HepG2 (cell line): Measurements from ENCODE around the gene ATP6V1C2. TPM values are rescaled to one million over a fixed set of nuclear protein-coding genes. Genes with fewer than 3 reads are reported as not detected.

ENCODE experiments used
- ATAC-seq: fragments of 200-7000 bp; cut with Tn5 transposase; 3 replicates; pipeline ENCODE4 v1.9.1; 2020; ENCODE audit warnings: mild to moderate bottlenecking, moderate library complexity
- BruUV-seq: library from RNA; stranded (reverse); fragments of 400-500 nt; replicated peaks from 2 replicates; lab custom pipeline; 2021; lab: Mats Ljungman, UMichigan
- CTCF ChIA-PET: fragments of 300-600 bp; formaldehyde crosslinking; extraction: SDS; loops from one replicate; lab custom pipeline; 2021; ENCODE audit warnings: low total read pairs, inconsistent platforms, low intra/inter-chr PET ratio; lab: Yijun Ruan, JAX
- POLR2A ChIA-PET: fragments of 350-600 bp; sonication (Branson Sonifier 250); formaldehyde crosslinking; loops from one replicate; lab custom pipeline; 2020; ENCODE audit warnings: antibody characterized with exemption, inconsistent platforms; lab: Yijun Ruan, JAX
- DNase-seq: peaks from one replicate; pipeline ENCODE4 v3.0.0-alpha.2; 2015; ENCODE audit warnings: low spot score
- FAIRE-seq: peaks from 3 replicates; lab custom pipeline; 2011; peaks lifted over from hg19 to GRCh38; lab: Jason Lieb, UNC
- H2AFZ ChIP-seq: one replicate; pipeline ENCODE4 v1.6.1; 2011; ENCODE audit warnings: low read length, inconsistent platforms
- H3K27ac ChIP-seq: fragments of 300-600 bp; 3 replicates; pipeline ENCODE4 v1.8.0; 2011; ENCODE audit warnings: mixed run types, mild to moderate bottlenecking, mixed read lengths, low read length, inconsistent platforms; ENCODE audit not compliant: insufficient read depth; ENCODE audit errors: extremely low read length
- H3K27me3 ChIP-seq, 2 experiments: fragments of 200-600 bp in 1 of 2; 2 replicates in 1 of 2; 3 replicates in 1 of 2; pipeline versions ENCODE4 v1.6.0 to v1.8.0; 2011; ENCODE audit warnings: low read length in 2 of 2, mild to moderate bottlenecking in 2 of 2, moderate library complexity in 2 of 2, inconsistent platforms in 1 of 2; ENCODE audit not compliant: insufficient read depth in 2 of 2, control insufficient read depth in 1 of 2
- H3K36me3 ChIP-seq, 2 experiments: fragments of 200-600 bp in 1 of 2; replicated peaks in 1 of 2; 2 replicates in 1 of 2; 3 replicates in 1 of 2; pipeline versions ENCODE4 v1.5.1 to v1.8.0; 2011; ENCODE audit warnings: low read length in 2 of 2, inconsistent platforms in 1 of 2; ENCODE audit not compliant: insufficient read depth in 2 of 2, control insufficient read depth in 1 of 2
- H3K4me1 ChIP-seq: 2 replicates; pipeline ENCODE4 v1.5.1; 2012; ENCODE audit warnings: low read length, inconsistent platforms; ENCODE audit not compliant: insufficient read depth
- H3K4me2 ChIP-seq: 2 replicates; pipeline ENCODE4 v1.6.0; 2011; ENCODE audit warnings: low read depth, low read length, inconsistent platforms
- H3K4me3 ChIP-seq, 3 experiments: fragments of 200-600 bp in 1 of 3; sonication (generic), shearing (Covaris generic) in 1 of 3; replicated peaks in 1 of 3; 2 replicates each; pipeline ENCODE4 v1.5.1; 2011 to 2016; ENCODE audit warnings: low read length in 3 of 3, inconsistent platforms in 2 of 3, low read depth in 2 of 3, mild to moderate bottlenecking in 2 of 3, control low read depth in 1 of 3, mixed read lengths in 1 of 3; ENCODE audit not compliant: insufficient read depth in 1 of 3
- H3K79me2 ChIP-seq: one replicate; pipeline ENCODE4 v1.6.1; 2011; ENCODE audit warnings: low read length, inconsistent platforms; ENCODE audit not compliant: insufficient read depth
- H3K9ac ChIP-seq: 2 replicates; pipeline ENCODE4 v1.6.0; 2011; ENCODE audit warnings: mild to moderate bottlenecking, low read depth, low read length, inconsistent platforms; ENCODE audit not compliant: insufficient read depth
- H3K9me3 ChIP-seq: 2 replicates; pipeline ENCODE4 v1.5.1; 2012; ENCODE audit warnings: mild to moderate bottlenecking, low read length
- H4K20me1 ChIP-seq: 2 replicates; pipeline ENCODE4 v1.6.0; 2011; ENCODE audit warnings: inconsistent platforms, mild to moderate bottlenecking, low read length, moderate library complexity; ENCODE audit not compliant: insufficient read depth
- EZH2 ChIP-seq: conservative IDR thresholded peaks from 2 replicates; pipeline ENCODE4 v1.6.1; 2012; ENCODE audit warnings: mild to moderate bottlenecking, low read depth, low read length, moderate library complexity
- FOXK1 ChIP-seq: sonication (generic); formaldehyde crosslinking; IDR thresholded peaks from 2 replicates; pipeline ENCODE4 v1.4.0; 2020; ENCODE audit warnings: low read depth, missing genetic modification reagents, borderline replicate concordance
- MEIS2 ChIP-seq: sonication (generic); formaldehyde crosslinking; IDR thresholded peaks from 2 replicates; pipeline ENCODE4 v1.9.0; 2021; ENCODE audit warnings: mild to moderate bottlenecking, missing genetic modification reagents
- SALL1 ChIP-seq: sonication (generic); formaldehyde crosslinking; IDR thresholded peaks from 2 replicates; pipeline ENCODE4 v1.8.0; 2022; ENCODE audit warnings: mild to moderate bottlenecking, missing genetic modification reagents
- SP5 ChIP-seq: IDR thresholded peaks from 2 replicates; pipeline ENCODE4 v1.6.1; 2016; ENCODE audit warnings: low read depth, borderline replicate concordance
- ZNF672 ChIP-seq: sonication (generic); formaldehyde crosslinking; IDR thresholded peaks from 2 replicates; pipeline ENCODE4 v1.8.1; 2022; ENCODE audit warnings: missing genetic modification reagents
- ZNF792 ChIP-seq: IDR thresholded peaks from 2 replicates; pipeline ENCODE4 v1.6.1; 2016
- WGBS: methylation state at CpG from one replicate; pipeline ENCODE4 v1.1.6; 2017; ENCODE audit warnings: low lambda C conversion rate; 5-methylcytosine and 5-hydroxymethylcytosine counted together
- in situ Hi-C: cut with HindIII; loops from 2 replicates; pipeline ENCODE4 v1.10.0; 2017; ENCODE audit warnings: low pct_unique_long_range_greater_than_20kb; ENCODE audit not compliant: extremely low pct_ligation_motif_present
- intact Hi-C: fragments of 100-400 bp; cut with micrococcal nuclease; formaldehyde crosslinking; loops from one replicate; pipeline ENCODE4 v1.10.0; 2022; ENCODE audit not compliant: unreplicated experiment
- polyA plus RNA-seq, 8 experiments: library from polyadenylated mRNA; depleted of rRNA in 3 of 8; stranded (reverse) in 7 of 8; unstranded in 1 of 8; fragments of >200 nt; fragmentation: Illumina TruSeq in 4 of 8; extraction: Trizol in 4 of 8; gene quantifications; 2 replicates each; pipeline versions ENCODE4 v1.2.1 to v1.2.3, GENCODE V29; 2011 to 2016; ENCODE audit warnings: low read depth in 4 of 8, missing spikeins in 1 of 8, mixed read lengths in 1 of 8; ENCODE audit not compliant: insufficient read depth in 1 of 8
- total RNA-seq, 5 experiments: library from RNA; depleted of rRNA; stranded (reverse); fragments of >200 nt; fragmentation: Illumina TruSeq; extraction: Trizol; gene quantifications; 2 replicates each; pipeline ENCODE4 v1.2.3, GENCODE V29; 2016; ENCODE audit warnings: low read depth in 1 of 5
- TF ChIP-seq, protein P1 (sequence below), 2 experiments: sonication (generic) in 1 of 2; formaldehyde crosslinking in 1 of 2; IDR thresholded peaks; 2 replicates each; pipeline versions ENCODE4 v1.6.1 to v1.9.0; 2014 to 2022; ENCODE audit warnings: antibody characterized with exemption in 1 of 2, borderline replicate concordance in 1 of 2, inconsistent platforms in 1 of 2, low read depth in 1 of 2, missing genetic modification reagents in 1 of 2

ATP6V1C2 gene
- total and polyA plus RNA-seq, 2 of the 13 experiments (the other 11 are each of a cell fraction or from before 2014, with no cell fraction given), result 0.04 to 0.29 TPM

DNA sequence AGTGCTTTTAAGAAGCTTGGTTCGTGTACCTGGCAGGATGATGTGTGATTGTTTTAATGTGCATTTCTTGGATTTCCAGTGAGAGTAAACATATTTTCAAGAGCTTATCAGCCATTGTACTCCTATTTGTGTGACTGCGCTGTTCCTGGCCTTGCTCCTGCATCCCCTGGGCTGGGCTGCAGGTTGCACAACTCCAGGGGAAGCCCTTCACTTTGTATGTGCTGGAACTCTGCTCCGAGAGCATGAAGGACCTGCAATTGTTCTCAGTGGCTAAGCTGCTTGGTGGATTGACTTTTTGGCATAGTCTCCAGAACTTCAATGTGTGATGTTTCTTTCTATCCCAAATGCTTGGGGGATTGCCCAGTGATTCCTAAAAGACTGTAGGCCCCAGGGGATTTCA lies 18.8 kb downstream of the ATP6V1C2 start (continued):
- TF ChIP-seq, protein P1, sequence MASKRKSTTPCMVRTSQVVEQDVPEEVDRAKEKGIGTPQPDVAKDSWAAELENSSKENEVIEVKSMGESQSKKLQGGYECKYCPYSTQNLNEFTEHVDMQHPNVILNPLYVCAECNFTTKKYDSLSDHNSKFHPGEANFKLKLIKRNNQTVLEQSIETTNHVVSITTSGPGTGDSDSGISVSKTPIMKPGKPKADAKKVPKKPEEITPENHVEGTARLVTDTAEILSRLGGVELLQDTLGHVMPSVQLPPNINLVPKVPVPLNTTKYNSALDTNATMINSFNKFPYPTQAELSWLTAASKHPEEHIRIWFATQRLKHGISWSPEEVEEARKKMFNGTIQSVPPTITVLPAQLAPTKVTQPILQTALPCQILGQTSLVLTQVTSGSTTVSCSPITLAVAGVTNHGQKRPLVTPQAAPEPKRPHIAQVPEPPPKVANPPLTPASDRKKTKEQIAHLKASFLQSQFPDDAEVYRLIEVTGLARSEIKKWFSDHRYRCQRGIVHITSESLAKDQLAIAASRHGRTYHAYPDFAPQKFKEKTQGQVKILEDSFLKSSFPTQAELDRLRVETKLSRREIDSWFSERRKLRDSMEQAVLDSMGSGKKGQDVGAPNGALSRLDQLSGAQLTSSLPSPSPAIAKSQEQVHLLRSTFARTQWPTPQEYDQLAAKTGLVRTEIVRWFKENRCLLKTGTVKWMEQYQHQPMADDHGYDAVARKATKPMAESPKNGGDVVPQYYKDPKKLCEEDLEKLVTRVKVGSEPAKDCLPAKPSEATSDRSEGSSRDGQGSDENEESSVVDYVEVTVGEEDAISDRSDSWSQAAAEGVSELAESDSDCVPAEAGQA (IDR thresholded peaks at IDR 0.05; ENCODE audit: low read depth), result no peak
- TF ChIP-seq, protein P1 (CRISPR knock-in tag; IDR thresholded peaks at IDR 0.05; ENCODE audit: borderline replicate concordance), result no peak
- 0 out of 2 replicates have a peak, but pooled peaks have one; percentile 41 for TF ChIP-seq SALL1 (CRISPR knock-in tag)
- TF ChIP-seq, all 625 proteins: peak for 11

DNA sequence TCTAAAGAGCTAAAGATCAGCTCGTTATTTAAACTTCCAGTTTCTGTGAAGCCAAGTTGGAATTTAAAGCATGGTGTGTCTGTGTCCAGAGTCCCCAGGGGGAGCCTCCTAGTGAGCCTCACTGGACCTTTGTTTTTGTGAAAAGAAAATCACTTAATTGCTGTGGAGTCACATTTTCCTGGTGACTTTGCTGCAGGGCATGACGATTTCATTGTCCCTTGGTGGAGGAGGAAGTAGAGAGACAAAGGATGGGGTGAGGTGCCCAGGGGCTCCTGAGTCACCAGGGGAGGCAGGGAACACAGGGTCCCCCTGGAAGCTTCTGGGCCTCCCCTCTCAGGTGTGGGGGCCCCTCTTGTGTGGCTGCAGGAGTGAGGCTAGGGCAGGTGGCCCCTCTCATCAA lies 19.7 kb downstream of the ATP6V1C2 start:
- no TSS peak for BruUV-seq
- no peak for TF ChIP-seq FOXK1 (CRISPR knock-in tag)
- TF ChIP-seq EZH2, result no peak
- no peak for TF ChIP-seq ZNF672 (CRISPR knock-in tag)
- TF ChIP-seq ZNF792 (CRISPR knock-in tag), result no peak
- TF ChIP-seq SP5, result no peak
- TF ChIP-seq MEIS2 (CRISPR knock-in tag), result no peak
- ATAC-seq (no peak), DNase-seq (no peak), FAIRE-seq (no peak)
- Histone ChIP-seq H3K4me2 (no peak overlapping the region), H3K9me3 (no peaks in the 10 kb centered on the region), H3K9ac (no peak overlapping the region), H4K20me1 (no peaks in the 10 kb centered on the region; the same call in 1 of the 2 replicates), H3K4me1 (peaks cover 21% of the 10 kb centered on the region), H3K27me3 (peaks cover 5 to 27% of the 10 kb centered on the region in 2 experiments; a peak in 3 of 5 replicates), H3K79me2 (no peaks in the 10 kb centered on the region), H2AFZ (no peak overlapping the region), H3K36me3 (no peaks in the 10 kb centered on the region), H3K4me3 (no peak overlapping the region), H3K27ac (no peak overlapping the region)
- in situ Hi-C loops (no loop called here), intact Hi-C loops (no loop called here)
- WGBS, result 0% methylated on average over 2 of the region's 2 CpGs
- CTCF ChIA-PET, result no interaction called here
- POLR2A ChIA-PET, result no interaction called here
